Measurements from ENCODE around the gene CCDC60.

- no peak for TF ChIP-seq CTCF (IDR thresholded peaks at IDR 0.05)
- no peak for TF ChIP-seq POLR2A (IDR thresholded peaks at IDR 0.05)
Measured at GRCh38 chr12:119365451-119365850, 30.9 kb downstream of the CCDC60 start.

All from stomach (tissue), 4 donors.